Gastrocnemius medialis (tissue), 4 donors: ENCODE results near the gene ALG6.

ENCODE experiments used
- CTCF ChIP-seq, 5 experiments: fragments of 450-650 bp in 3 of 5; fragments of 200-600 bp in 2 of 5; sonication (generic) in 2 of 5; IDR thresholded peaks in 4 of 5; conservative IDR thresholded peaks in 1 of 5; 1 replicate in 4 of 5; 2 replicates in 1 of 5; pipeline ENCODE4 v1.5.1; 2016 to 2019; ENCODE audit warnings: antibody characterized with exemption in 5 of 5, mild to moderate bottlenecking in 3 of 5, moderate library complexity in 3 of 5
- POLR2A ChIP-seq, 2 donors: fragments of 450-650 bp; IDR thresholded peaks; one replicate each; pipeline ENCODE4 v1.6.1; 2017; ENCODE audit warnings: antibody characterized with exemption in 2 of 2, mild to moderate bottlenecking in 2 of 2, moderate library complexity in 2 of 2

- TF ChIP-seq POLR2A (IDR thresholded peaks at IDR 0.05) (no peak), CTCF (IDR thresholded peaks at IDR 0.05 in 4 of 5, conservative IDR thresholded peaks at IDR 0.05 in 1 of 5) (no peak)
Measured at GRCh38 chr1:63454269-63454668, 86.8 kb downstream of the ALG6 start.
